Panc1 (cell line): ENCODE data around the gene NR2C2. TPM values are rescaled to one million over a fixed set of nuclear protein-coding genes. Genes with fewer than 3 reads are reported as not detected.

ENCODE experiments used
- ATAC-seq: fragments of 200-7000 bp; cut with Tn5 transposase; 2 replicates; pipeline ENCODE4 v1.9.1; 2020; ENCODE audit warnings: mild to moderate bottlenecking, moderate library complexity
- BruUV-seq: library from RNA; stranded (reverse); fragments of 400-500 nt; replicated peaks from 2 replicates; lab custom pipeline; 2021; lab: Mats Ljungman, UMichigan
- CTCF ChIA-PET: fragments of 300-600 bp; sonication (Branson Sonifier 250); formaldehyde crosslinking; loops from one replicate; lab custom pipeline; 2022; ENCODE audit warnings: antibody characterized with exemption; lab: Charles Lee
- POLR2A ChIA-PET: fragments of 300-600 bp; sonication (Branson Sonifier 250); formaldehyde crosslinking; loops from one replicate; lab custom pipeline; 2022; ENCODE audit warnings: antibody characterized with exemption; lab: Charles Lee
- DNase-seq: peaks from one replicate; pipeline ENCODE4 v3.0.0-alpha.2; 2010; ENCODE audit warnings: low read depth, low spot score
- H3K27ac ChIP-seq: 2 replicates; pipeline ENCODE4 v1.5.1; 2011; ENCODE audit warnings: mild to moderate bottlenecking, low read length, inconsistent platforms
- H3K27me3 ChIP-seq: fragments of 200-500 bp; sonication (Bioruptor generic); 2 replicates; pipeline ENCODE4 v1.6.0; 2014; ENCODE audit warnings: low read length, inconsistent platforms; ENCODE audit not compliant: control insufficient read depth, insufficient read depth
- H3K36me3 ChIP-seq: fragments of 200-500 bp; sonication (Bioruptor generic); 2 replicates; pipeline ENCODE4 v1.5.1; 2014; ENCODE audit warnings: inconsistent platforms, mild to moderate bottlenecking, low read length, moderate library complexity; ENCODE audit not compliant: control insufficient read depth, insufficient read depth
- H3K4me1 ChIP-seq: 2 replicates; pipeline ENCODE4 v1.5.1; 2011; ENCODE audit warnings: inconsistent platforms, mild to moderate bottlenecking, low read length, moderate library complexity; ENCODE audit not compliant: control insufficient read depth, insufficient read depth
- H3K4me3 ChIP-seq, 2 experiments: 2 replicates each; pipeline ENCODE4 v1.5.1; 2011 to 2012; ENCODE audit warnings: low read depth in 2 of 2, low read length in 2 of 2, mild to moderate bottlenecking in 2 of 2, inconsistent platforms in 1 of 2, moderate library complexity in 1 of 2
- H3K9me3 ChIP-seq: fragments of 200-500 bp; sonication (Bioruptor generic); 2 replicates; pipeline ENCODE4 v1.5.1; 2014; ENCODE audit warnings: low read depth, mild to moderate bottlenecking, inconsistent platforms, low read length, moderate library complexity; ENCODE audit not compliant: control insufficient read depth, insufficient read depth
- CTCF ChIP-seq: fragments of 450-650 bp; IDR thresholded peaks from 2 replicates; pipeline ENCODE4 v1.5.1; 2017; ENCODE audit warnings: mild to moderate bottlenecking
- POLR2AphosphoS5 ChIP-seq: IDR thresholded peaks from 2 replicates; pipeline ENCODE4 v1.6.1; 2012; ENCODE audit warnings: mild to moderate bottlenecking, low read depth, low read length, moderate library complexity
- SIN3A ChIP-seq: IDR thresholded peaks from 2 replicates; pipeline ENCODE4 v1.6.1; 2012; ENCODE audit warnings: low read depth, mild to moderate bottlenecking, low read length, moderate library complexity, borderline replicate concordance; ENCODE audit not compliant: insufficient read depth
- TCF7L2 ChIP-seq: IDR thresholded peaks from 2 replicates; pipeline ENCODE4 v1.6.1; 2011; ENCODE audit warnings: mild to moderate bottlenecking, low read depth, low read length, inconsistent platforms
- in situ Hi-C: cut with HindIII; loops from 2 replicates; pipeline ENCODE4 v1.10.0; 2016; ENCODE audit warnings: low sequenced_read_pairs, low pct_unique_long_range_greater_than_20kb
- intact Hi-C: fragments of 100-400 bp; cut with micrococcal nuclease; formaldehyde crosslinking; loops from one replicate; pipeline ENCODE4 v1.10.0; 2022; ENCODE audit not compliant: unreplicated experiment
- total RNA-seq: library from RNA; stranded (reverse); gene quantifications from one replicate; pipeline ENCODE4 v1.2.1, GENCODE V29; 2021; ENCODE audit not compliant: unreplicated experiment
- TF ChIP-seq, protein P1 (sequence below), 2 experiments: IDR thresholded peaks; 2 replicates each; pipeline ENCODE4 v1.6.1; 2011 to 2012; ENCODE audit warnings: low read depth in 2 of 2, control low read depth in 1 of 2, low read length in 1 of 2, mild to moderate bottlenecking in 1 of 2, moderate library complexity in 1 of 2; ENCODE audit not compliant: insufficient read depth in 1 of 2

Gene NR2C2
- total RNA-seq, 1 experiment from 2014 or later = 30.6 TPM

DNA sequence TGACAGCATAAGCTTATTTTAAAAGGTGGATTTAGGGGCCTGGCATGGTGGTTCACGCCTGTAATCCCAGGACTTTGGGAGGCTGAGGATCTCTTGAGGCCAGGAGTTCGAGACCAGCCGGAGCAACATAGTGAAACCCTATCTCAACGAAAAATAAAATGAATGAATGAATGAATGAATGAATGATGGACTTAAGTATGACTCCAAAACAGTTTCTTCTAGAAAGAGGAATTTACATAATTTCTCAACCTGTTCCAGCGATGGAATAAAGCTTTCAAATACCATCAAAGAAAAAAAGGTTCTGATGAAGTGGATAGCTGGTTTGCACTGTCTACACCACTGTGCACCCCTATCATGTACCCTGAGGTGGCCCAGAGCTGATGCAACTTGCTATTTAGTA, 20.1 kb upstream of the NR2C2 start:
- no TSS peak for BruUV-seq
- TF ChIP-seq SIN3A (no peak), TCF7L2 (no peak), CTCF (no peak), POLR2AphosphoS5 (no peak)
- TF ChIP-seq, protein P1, sequence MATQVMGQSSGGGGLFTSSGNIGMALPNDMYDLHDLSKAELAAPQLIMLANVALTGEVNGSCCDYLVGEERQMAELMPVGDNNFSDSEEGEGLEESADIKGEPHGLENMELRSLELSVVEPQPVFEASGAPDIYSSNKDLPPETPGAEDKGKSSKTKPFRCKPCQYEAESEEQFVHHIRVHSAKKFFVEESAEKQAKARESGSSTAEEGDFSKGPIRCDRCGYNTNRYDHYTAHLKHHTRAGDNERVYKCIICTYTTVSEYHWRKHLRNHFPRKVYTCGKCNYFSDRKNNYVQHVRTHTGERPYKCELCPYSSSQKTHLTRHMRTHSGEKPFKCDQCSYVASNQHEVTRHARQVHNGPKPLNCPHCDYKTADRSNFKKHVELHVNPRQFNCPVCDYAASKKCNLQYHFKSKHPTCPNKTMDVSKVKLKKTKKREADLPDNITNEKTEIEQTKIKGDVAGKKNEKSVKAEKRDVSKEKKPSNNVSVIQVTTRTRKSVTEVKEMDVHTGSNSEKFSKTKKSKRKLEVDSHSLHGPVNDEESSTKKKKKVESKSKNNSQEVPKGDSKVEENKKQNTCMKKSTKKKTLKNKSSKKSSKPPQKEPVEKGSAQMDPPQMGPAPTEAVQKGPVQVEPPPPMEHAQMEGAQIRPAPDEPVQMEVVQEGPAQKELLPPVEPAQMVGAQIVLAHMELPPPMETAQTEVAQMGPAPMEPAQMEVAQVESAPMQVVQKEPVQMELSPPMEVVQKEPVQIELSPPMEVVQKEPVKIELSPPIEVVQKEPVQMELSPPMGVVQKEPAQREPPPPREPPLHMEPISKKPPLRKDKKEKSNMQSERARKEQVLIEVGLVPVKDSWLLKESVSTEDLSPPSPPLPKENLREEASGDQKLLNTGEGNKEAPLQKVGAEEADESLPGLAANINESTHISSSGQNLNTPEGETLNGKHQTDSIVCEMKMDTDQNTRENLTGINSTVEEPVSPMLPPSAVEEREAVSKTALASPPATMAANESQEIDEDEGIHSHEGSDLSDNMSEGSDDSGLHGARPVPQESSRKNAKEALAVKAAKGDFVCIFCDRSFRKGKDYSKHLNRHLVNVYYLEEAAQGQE (IDR thresholded peaks at IDR 0.05; ENCODE audit: insufficient read depth in 1 of 2, low read depth in 2 of 2, low read length in 1 of 2) = no peak
- Histone ChIP-seq H3K4me1 (no peaks in the 10 kb centered on the region), H3K36me3 (no peaks in the 10 kb centered on the region), H3K9me3 (no peaks in the 10 kb centered on the region), H3K27me3 (no peaks in the 10 kb centered on the region), H3K27ac (no peak overlapping the region), H3K4me3 (no peak overlapping the region)
- no peak for ATAC-seq
- ChIA-PET CTCF (no interaction called here), POLR2A (no interaction called here)
- intact Hi-C loops = loop anchor here (10.0 kb wide), 1 partner anchor 107 kb away; no protein-coding TSS in a partner anchor
- DNase-seq = no peak
- in situ Hi-C loops = no loop called here

GRCh38 chr3:14929310-14930074, 17.9 kb upstream of the NR2C2 start:
- intact Hi-C loops = loop anchor here (10.0 kb wide), 1 partner anchor 105 kb away; no protein-coding TSS in a partner anchor
- Histone ChIP-seq H3K4me3 (no peak overlapping the region), H3K4me1 (no peaks in the 10 kb centered on the region), H3K27ac (no peak overlapping the region), H3K9me3 (no peaks in the 10 kb centered on the region), H3K27me3 (no peaks in the 10 kb centered on the region), H3K36me3 (no peaks in the 10 kb centered on the region)
- ATAC-seq = no peak
- BruUV-seq = no TSS peak
- POLR2A ChIA-PET = no interaction called here
- TF ChIP-seq SIN3A (no peak), CTCF (no peak)
- in situ Hi-C loops = no loop called here
- DNase-seq = no peak
- CTCF ChIA-PET = no interaction called here
